ENCODE measurements around the gene SLC25A1. TPM values are rescaled to one million over a fixed set of nuclear protein-coding genes. Genes with fewer than 3 reads are reported as not detected.

Gene SLC25A1
- total RNA-seq, 1 donor from 2014 or later, result 63.0 TPM

GRCh38 chr22:19224557-19224956 lies 46.0 kb upstream of the SLC25A1 start:
- DNase-seq (no peak), ATAC-seq (no peak)
- H3K27ac ChIP-seq, result no peak overlapping the region
- no peaks in the 10 kb centered on the region for H3K4me1 ChIP-seq
- no peaks in the 10 kb centered on the region for H3K27me3 ChIP-seq
- H3K9me3 ChIP-seq, result no peaks in the 10 kb centered on the region
- no peak for TF ChIP-seq CTCF (IDR thresholded peaks at IDR 0.05)
- intact Hi-C loops (cut with DNase I), result no loop called here
- H3K36me3 ChIP-seq, result no peaks in the 10 kb centered on the region
- H3K4me3 ChIP-seq, result no peak overlapping the region

- H3K27ac ChIP-seq, result no peak overlapping the region
- no peaks in the 10 kb centered on the region for H3K9me3 ChIP-seq
- no peak for DNase-seq
- no peak overlapping the region for H3K4me3 ChIP-seq
- intact Hi-C loops (cut with DNase I), result no loop called here
- no peaks in the 10 kb centered on the region for H3K4me1 ChIP-seq
- ATAC-seq, result no peak
- H3K36me3 ChIP-seq, result no peaks in the 10 kb centered on the region
- H3K27me3 ChIP-seq, result no peaks in the 10 kb centered on the region
- no peak for TF ChIP-seq CTCF (IDR thresholded peaks at IDR 0.05)
Measured at GRCh38 chr22:19223617-19224016, 45.1 kb upstream of the SLC25A1 start.

GRCh38 chr22:19223110-19223509 lies 44.6 kb upstream of the SLC25A1 start:
- Histone ChIP-seq H3K4me1 (no peaks in the 10 kb centered on the region), H3K27ac (no peak overlapping the region), H3K27me3 (no peaks in the 10 kb centered on the region), H3K4me3 (no peak overlapping the region), H3K9me3 (no peaks in the 10 kb centered on the region), H3K36me3 (no peaks in the 10 kb centered on the region)
- ATAC-seq, result no peak
- no peak for TF ChIP-seq CTCF (IDR thresholded peaks at IDR 0.05)
- DNase-seq, result no peak
- intact Hi-C loops (cut with DNase I), result no loop called here

- intact Hi-C loops (cut with DNase I), result no loop called here
- no peaks in the 10 kb centered on the region for H3K36me3 ChIP-seq
- H3K9me3 ChIP-seq, result no peaks in the 10 kb centered on the region
- no peak for ATAC-seq
- H3K4me3 ChIP-seq, result no peak overlapping the region
- no peak for DNase-seq
- no peak overlapping the region for H3K27ac ChIP-seq
- H3K4me1 ChIP-seq, result no peaks in the 10 kb centered on the region
- no peaks in the 10 kb centered on the region for H3K27me3 ChIP-seq
- no peak for TF ChIP-seq CTCF (IDR thresholded peaks at IDR 0.05)
Measured at GRCh38 chr22:19222242-19223005, 43.9 kb upstream of the SLC25A1 start.

- Histone ChIP-seq H3K4me1 (no peaks in the 10 kb centered on the region), H3K9me3 (no peaks in the 10 kb centered on the region), H3K27ac (no peak overlapping the region), H3K27me3 (no peaks in the 10 kb centered on the region), H3K36me3 (no peaks in the 10 kb centered on the region), H3K4me3 (no peak overlapping the region)
- no peak for DNase-seq
- no peak for ATAC-seq
- intact Hi-C loops (cut with DNase I), result no loop called here
- no peak for TF ChIP-seq CTCF (IDR thresholded peaks at IDR 0.05)
Measured at GRCh38 chr22:19220867-19221266, 42.3 kb upstream of the SLC25A1 start.
